IMR-90 (cell line): ENCODE measurements around the gene TM4SF5. TPM values are rescaled to one million over a fixed set of nuclear protein-coding genes. Genes with fewer than 3 reads are reported as not detected.
A peak's percentile ranks its signal among the peaks of the same experiment; 100 is the strongest.

Source experiments
- ATAC-seq: fragments of 200-7000 bp; cut with Tn5 transposase; 2 replicates; pipeline ENCODE4 v1.9.1; 2020; ENCODE audit warnings: low read depth, mild to moderate bottlenecking, moderate library complexity
- BruUV-seq: library from RNA; stranded (reverse); fragments of 400-500 nt; replicated peaks from 2 replicates; lab custom pipeline; 2021; lab: Mats Ljungman, UMichigan
- CTCF ChIA-PET: fragments of 300-600 bp; formaldehyde crosslinking; extraction: SDS; loops from one replicate; lab custom pipeline; 2021; ENCODE audit warnings: antibody characterized with exemption; lab: Yijun Ruan, JAX
- POLR2A ChIA-PET: fragments of 300-600 bp; sonication (Branson Sonifier 250); formaldehyde crosslinking; loops from one replicate; lab custom pipeline; 2022; ENCODE audit warnings: antibody characterized with exemption; ENCODE audit not compliant: unreplicated experiment; lab: Charles Lee
- DNase-seq: peaks from one replicate; pipeline ENCODE4 v3.0.0; 2013
- H2AFZ ChIP-seq: replicated peaks from 2 replicates; pipeline ENCODE3; 2013; ENCODE audit warnings: low read length, mild to moderate bottlenecking; ENCODE audit not compliant: poor library complexity
- H2AK5ac ChIP-seq: 2 replicates; pipeline ENCODE4 v1.6.1; 2013; ENCODE audit warnings: low read depth, low read length, inconsistent platforms
- H2AK9ac ChIP-seq: replicated peaks from 2 replicates; pipeline ENCODE3; 2013; ENCODE audit warnings: mild to moderate bottlenecking, low read depth, low read length, moderate library complexity; ENCODE audit not compliant: poor library complexity
- H2BK120ac ChIP-seq: 2 replicates; pipeline ENCODE4 v1.6.1; 2013; ENCODE audit warnings: low read depth, low read length, inconsistent platforms
- H2BK15ac ChIP-seq: 3 replicates; pipeline ENCODE4 v1.6.1; 2013; ENCODE audit warnings: low read depth, low read length, inconsistent platforms
- H2BK20ac ChIP-seq: 2 replicates; pipeline ENCODE4 v1.6.1; 2013; ENCODE audit warnings: low read depth, mild to moderate bottlenecking, inconsistent platforms, low read length, moderate library complexity
- H2BK5ac ChIP-seq: 2 replicates; pipeline ENCODE4 v1.6.1; 2013; ENCODE audit warnings: mild to moderate bottlenecking, low read depth, low read length, inconsistent platforms; ENCODE audit not compliant: poor library complexity, severe bottlenecking
- H3K14ac ChIP-seq: replicated peaks from 2 replicates; pipeline ENCODE4 v1.6.1; 2013; ENCODE audit warnings: low read depth, low read length, inconsistent platforms
- H3K18ac ChIP-seq: 2 replicates; pipeline ENCODE4 v1.6.1; 2013; ENCODE audit warnings: low read depth, low read length, control low read depth
- H3K23ac ChIP-seq: 2 replicates; pipeline ENCODE4 v1.6.1; 2013; ENCODE audit warnings: low read depth, low read length, inconsistent platforms
- H3K27ac ChIP-seq: 2 replicates; pipeline ENCODE4 v1.5.1; 2013; ENCODE audit warnings: mild to moderate bottlenecking, control low read depth, low read length; ENCODE audit not compliant: insufficient read depth
- H3K27me3 ChIP-seq: 2 replicates; pipeline ENCODE4 v1.6.1; 2013; ENCODE audit warnings: low read length; ENCODE audit not compliant: control insufficient read depth, insufficient read depth
- H3K36me3 ChIP-seq: 2 replicates; pipeline ENCODE4 v1.6.1; 2013; ENCODE audit warnings: low read length, mixed read lengths; ENCODE audit not compliant: control insufficient read depth, insufficient read depth
- H3K4ac ChIP-seq: 2 replicates; pipeline ENCODE4 v1.6.1; 2013; ENCODE audit warnings: low read depth, low read length, inconsistent platforms
- H3K4me1 ChIP-seq: 2 replicates; pipeline ENCODE4 v1.6.1; 2013; ENCODE audit warnings: low read length, mixed read lengths; ENCODE audit not compliant: control insufficient read depth, insufficient read depth
- H3K4me2 ChIP-seq: 2 replicates; pipeline ENCODE4 v1.6.1; 2013; ENCODE audit warnings: low read depth, mild to moderate bottlenecking, control low read depth, low read length, moderate library complexity
- H3K4me3 ChIP-seq: 2 replicates; pipeline ENCODE4 v1.5.1; 2013; ENCODE audit warnings: low read depth, mild to moderate bottlenecking, control low read depth, low read length, moderate library complexity; ENCODE audit not compliant: insufficient read depth
- H3K56ac ChIP-seq: 2 replicates; pipeline ENCODE4 v1.6.1; 2013; ENCODE audit warnings: low read length, inconsistent platforms; ENCODE audit not compliant: insufficient read depth; ENCODE audit errors: extremely low read depth
- H3K79me1 ChIP-seq, 2 experiments: 2 replicates each; pipeline ENCODE4 v1.6.1; 2013; ENCODE audit warnings: low read length in 2 of 2, inconsistent platforms in 1 of 2, low read depth in 1 of 2
- H3K9ac ChIP-seq: 2 replicates; pipeline ENCODE4 v1.6.1; 2013; ENCODE audit warnings: low read depth, low read length, control low read depth
- H3K9me1 ChIP-seq: 2 replicates; pipeline ENCODE4 v1.6.1; 2013; ENCODE audit warnings: low read length, inconsistent platforms; ENCODE audit not compliant: insufficient read depth
- H3K9me3 ChIP-seq: 2 replicates; pipeline ENCODE4 v1.6.1; 2013; ENCODE audit warnings: low read length; ENCODE audit not compliant: control insufficient read depth, insufficient read depth
- H4K20me1 ChIP-seq: 2 replicates; pipeline ENCODE4 v1.6.1; 2013; ENCODE audit warnings: low read length, inconsistent platforms; ENCODE audit not compliant: insufficient read depth
- H4K5ac ChIP-seq: 2 replicates; pipeline ENCODE4 v1.6.1; 2013; ENCODE audit warnings: mild to moderate bottlenecking, low read depth, low read length, control low read depth
- H4K8ac ChIP-seq, 2 experiments: 2 replicates each; pipeline ENCODE4 v1.6.1; 2013; ENCODE audit warnings: low read depth in 2 of 2, low read length in 2 of 2, control low read depth in 1 of 2, inconsistent platforms in 1 of 2
- H4K91ac ChIP-seq: 2 replicates; pipeline ENCODE4 v1.6.1; 2013; ENCODE audit warnings: low read depth, low read length, inconsistent platforms; ENCODE audit not compliant: insufficient read depth
- CHD1 ChIP-seq: IDR thresholded peaks from 2 replicates; pipeline ENCODE4 v1.6.1; 2012; ENCODE audit warnings: low read depth, low read length, improper control_type of control experiment
- MAFK ChIP-seq: IDR thresholded peaks from 2 replicates; pipeline ENCODE4 v1.6.1; 2012; ENCODE audit warnings: low read depth, low read length, improper control_type of control experiment
- MAZ ChIP-seq: IDR thresholded peaks from 2 replicates; pipeline ENCODE4 v1.6.1; 2012; ENCODE audit warnings: low read depth, mild to moderate bottlenecking, low read length, improper control_type of control experiment, moderate library complexity, borderline replicate concordance
- MXI1 ChIP-seq: IDR thresholded peaks from 2 replicates; pipeline ENCODE4 v1.6.1; 2012; ENCODE audit warnings: low read depth, mild to moderate bottlenecking, low read length, moderate library complexity, borderline replicate concordance
- POLR2A ChIP-seq: IDR thresholded peaks from 2 replicates; pipeline ENCODE4 v1.6.1; 2012; ENCODE audit warnings: mild to moderate bottlenecking, low read depth, low read length
- RAD21 ChIP-seq: IDR thresholded peaks from 2 replicates; pipeline ENCODE4 v1.6.1; 2012; ENCODE audit warnings: low read length, improper control_type of control experiment
- RCOR1 ChIP-seq: IDR thresholded peaks from 2 replicates; pipeline ENCODE4 v1.6.1; 2012; ENCODE audit warnings: mild to moderate bottlenecking, low read length, improper control_type of control experiment; ENCODE audit not compliant: insufficient replicate concordance
- WGBS, 2 experiments: methylation state at CpG; one replicate each; pipeline versions ENCODE4 v1.1.5 to v1.1.7; 2013; ENCODE audit warnings: missing lambda C conversion rate in 2 of 2; ENCODE audit not compliant: insufficient read length in 1 of 2; ENCODE audit errors: extremely low coverage in 2 of 2; 5-methylcytosine and 5-hydroxymethylcytosine counted together
- dilution Hi-C: fragments of 300-500 bp; cut with HindIII; formaldehyde crosslinking; loops from one replicate; pipeline ENCODE4 v1.14.3; 2018; ENCODE audit warnings: low sequenced_read_pairs; ENCODE audit not compliant: unreplicated experiment
- in situ Hi-C: fragments of 300-500 bp; cut with MboI; formaldehyde crosslinking; loops from 3 replicates; pipeline ENCODE4 v1.14.3; 2019; ENCODE audit warnings: low sequenced_read_pairs, inconsistent platforms, mixed read lengths
- intact Hi-C: fragments of 100-400 bp; cut with micrococcal nuclease; formaldehyde crosslinking; loops from 2 replicates; pipeline ENCODE4 v1.10.0; 2022
- polyA plus RNA-seq, 3 experiments: library from polyadenylated mRNA; depleted of rRNA; stranded (reverse); fragments of >200 nt; gene quantifications; 2 replicates each; pipeline ENCODE4 v1.2.3, GENCODE V29; 2012; ENCODE audit warnings: low replicate concordance in 1 of 3
- total RNA-seq: library from RNA; depleted of rRNA; stranded (reverse); fragments of >200 nt; gene quantifications from 2 replicates; pipeline ENCODE4 v1.2.3, GENCODE V29; 2012

The TM4SF5 gene
- total and polyA plus RNA-seq, 2 of the 4 experiments (the other 2 are of a cell fraction): not detected

DNA sequence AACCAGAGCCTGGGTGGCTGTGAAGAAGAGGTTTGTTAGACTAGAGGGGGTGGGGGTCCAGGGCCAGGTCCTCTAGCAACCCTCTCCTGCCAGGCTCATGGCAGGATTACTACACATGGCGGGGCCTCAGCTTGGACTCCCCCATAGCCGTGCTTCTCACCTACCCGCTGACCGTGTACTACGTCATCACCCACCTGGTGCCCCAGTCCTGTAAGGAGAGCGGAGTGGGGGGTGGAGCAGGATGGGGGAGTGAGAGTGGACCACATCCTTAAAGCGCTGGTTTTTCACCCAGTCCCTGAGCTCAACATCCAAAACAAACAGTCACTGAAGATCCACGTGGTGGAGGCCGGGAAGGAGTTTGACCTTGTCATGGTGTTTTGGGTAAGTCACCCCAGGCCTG is 27.8 kb upstream of the TM4SF5 start:
- H3K27me3 ChIP-seq: peaks cover 77% of the 10 kb centered on the region
- H3K36me3 ChIP-seq: no peaks in the 10 kb centered on the region
- H3K4ac ChIP-seq: no peak overlapping the region
- BruUV-seq: no TSS peak
- DNase-seq (no peak), ATAC-seq (no peak)
- dilution Hi-C loops: no loop called here
- no peak overlapping the region for H3K14ac ChIP-seq
- H3K79me1 ChIP-seq: no peaks in the 10 kb centered on the region
- H3K23ac ChIP-seq: no peak overlapping the region
- no peak overlapping the region for H4K8ac ChIP-seq
- no peak for TF ChIP-seq MAZ
- TF ChIP-seq POLR2A: no peak
- TF ChIP-seq CHD1: no peak
- no peak for TF ChIP-seq RCOR1
- TF ChIP-seq RAD21: no peak
- no peak for TF ChIP-seq MAFK
- no peak for TF ChIP-seq MXI1
- no peaks in the 10 kb centered on the region for H3K9me1 ChIP-seq
- ChIA-PET POLR2A (no interaction called here), CTCF (no interaction called here)
- no peak overlapping the region for H2AFZ ChIP-seq
- H3K4me3 ChIP-seq: no peak overlapping the region
- in situ Hi-C loops: no loop called here
- H3K18ac ChIP-seq: no peak overlapping the region
- H3K56ac ChIP-seq: no peak overlapping the region
- intact Hi-C loops: no loop called here
- WGBS, 2 experiments: no CpG with 5 or more reads among the region's 9 CpGs
- H2BK120ac ChIP-seq: no peak overlapping the region
- H4K20me1 ChIP-seq: no peaks in the 10 kb centered on the region
- no peak overlapping the region for H2AK5ac ChIP-seq
- peak overlapping the region; percentile 16 for H2AK9ac ChIP-seq
- H4K5ac ChIP-seq: no peak overlapping the region
- no peak overlapping the region for H3K4me2 ChIP-seq
- no peak overlapping the region for H3K9ac ChIP-seq
- peaks cover 3% of the 10 kb centered on the region; the same call in 1 of the 2 replicates for H3K4me1 ChIP-seq
- H2BK15ac ChIP-seq: no peak overlapping the region
- H3K9me3 ChIP-seq: no peaks in the 10 kb centered on the region
- H2BK20ac ChIP-seq: no peak overlapping the region
- H3K27ac ChIP-seq: no peak overlapping the region
- H2BK5ac ChIP-seq: no peak overlapping the region
- no peak overlapping the region for H4K91ac ChIP-seq
